GM10266 (cell line): ENCODE results near the gene ANAPC5.

ENCODE experiments used
- DNase-seq: peaks from one replicate; pipeline ENCODE4 v3.0.0; 2012; ENCODE audit errors: extremely low spot score
- CTCF ChIP-seq: IDR thresholded peaks from 2 replicates; pipeline ENCODE4 v1.5.1; 2012; ENCODE audit warnings: mild to moderate bottlenecking, low read depth; ENCODE audit not compliant: control insufficient read depth, insufficient read depth; ENCODE audit errors: missing control alignments

Gene ANAPC5

GRCh38 chr12:121358073-121358472 is 5.9 kb upstream of the ANAPC5 start:
- TF ChIP-seq CTCF, result no peak
- no peak for DNase-seq

GRCh38 chr12:121357331-121357730 is 5.1 kb upstream of the ANAPC5 start:
- no peak for DNase-seq
- TF ChIP-seq CTCF, result no peak

GRCh38 chr12:121356657-121357056 is 4.4 kb upstream of the ANAPC5 start:
- no peak for DNase-seq
- TF ChIP-seq CTCF, result no peak

GRCh38 chr12:121355818-121356217 is 3.6 kb upstream of the ANAPC5 start:
- no peak for TF ChIP-seq CTCF
- no peak for DNase-seq

GRCh38 chr12:121352682-121353018 is 439 bp upstream of the ANAPC5 start:
- TF ChIP-seq CTCF, result no peak
- no peak for DNase-seq

- no peak for DNase-seq
- TF ChIP-seq CTCF, result no peak
These were observed 5.5 kb downstream of the ANAPC5 start for GRCh38 chr12:121346747-121347146.

- DNase-seq, result no peak
These were observed 6.9 kb downstream of the ANAPC5 start for GRCh38 chr12:121345151-121345815.

More at GRCh38 chr12:121345151-121345815, 6.9 kb downstream of the ANAPC5 start:
- TF ChIP-seq CTCF, result no peak
